AG04450 (cell line): Measurements from ENCODE around the gene ANP32B. TPM values are rescaled to one million over a fixed set of nuclear protein-coding genes. Genes with fewer than 3 reads are reported as not detected.
A peak's percentile ranks its signal among the peaks of the same experiment; 100 is the strongest.

ENCODE experiments used
- CTCF ChIA-PET: fragments of 300-600, 350-600 bp; formaldehyde crosslinking; extraction: SDS; loops from one replicate; lab custom pipeline; 2022; ENCODE audit warnings: antibody characterized with exemption, inconsistent platforms; lab: Charles Lee
- POLR2A ChIA-PET: fragments of 350-600 bp; formaldehyde crosslinking; extraction: SDS; loops from one replicate; lab custom pipeline; 2021; ENCODE audit warnings: antibody characterized with exemption, inconsistent platforms; lab: Yijun Ruan, JAX
- DNase-seq: peaks from one replicate; pipeline ENCODE4 v3.0.0-alpha.2; 2011; ENCODE audit warnings: low read depth, low spot score
- H3K27ac ChIP-seq: one replicate; pipeline ENCODE4 v1.5.1; 2012; ENCODE audit warnings: low read depth, low read length, control low read depth
- H3K27me3 ChIP-seq: one replicate; pipeline ENCODE4 v1.6.0; 2012; ENCODE audit warnings: low read length; ENCODE audit not compliant: control insufficient read depth, insufficient read depth
- H3K4me3 ChIP-seq: 2 replicates; pipeline ENCODE4 v1.5.1; 2011; ENCODE audit warnings: mild to moderate bottlenecking, low read depth, low read length, control low read depth
- H3K9me3 ChIP-seq: 2 replicates; pipeline ENCODE4 v1.5.1; 2012; ENCODE audit warnings: low read length; ENCODE audit not compliant: control insufficient read depth, insufficient read depth
- polyA plus RNA-seq: library from polyadenylated mRNA; depleted of rRNA; stranded (reverse); fragments of >200 nt; gene quantifications from 2 replicates; pipeline ENCODE4 v1.2.3, GENCODE V29; 2011
- TF ChIP-seq, protein P1 (sequence below): IDR thresholded peaks from 2 replicates; pipeline ENCODE4 v1.5.1; 2011; ENCODE audit warnings: low read depth, low read length, control low read depth, inconsistent platforms

The ANP32B gene
- polyA plus RNA-seq, 1 experiment: 59.0 TPM

DNA sequence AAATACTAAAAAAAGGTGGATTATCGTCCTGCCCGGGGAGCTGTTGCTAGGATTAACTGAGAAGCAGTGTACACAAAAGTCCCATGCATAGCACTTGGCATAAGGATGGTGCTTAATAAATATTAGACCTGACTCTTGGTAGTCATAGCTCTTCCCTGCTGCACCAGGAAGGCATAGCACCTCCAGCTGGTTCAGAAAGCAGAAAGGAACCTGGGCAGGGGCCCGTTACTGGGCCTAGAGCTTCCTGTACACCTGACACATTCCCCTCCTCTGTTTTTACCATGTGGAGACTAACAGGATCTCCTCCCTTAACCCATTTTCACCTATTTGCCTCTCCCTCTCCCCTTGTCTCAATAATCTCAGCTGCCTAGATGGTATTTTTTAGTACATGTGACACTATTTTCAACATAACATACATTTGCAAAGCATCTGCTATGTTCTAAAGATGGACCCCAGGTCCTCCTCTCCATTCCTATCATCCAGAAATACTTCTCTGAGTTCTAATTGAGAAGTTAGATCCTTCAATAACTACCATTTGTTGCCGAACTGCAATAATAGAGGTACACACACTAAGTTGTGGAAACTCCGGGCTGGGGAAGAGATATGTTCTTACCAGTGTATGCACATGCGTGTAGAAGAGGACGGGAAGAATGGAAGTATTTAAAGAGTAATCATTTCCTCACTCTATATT, 3.2 kb upstream of the ANP32B start:
- Histone ChIP-seq H3K27me3 (no peaks in the 10 kb centered on the region), H3K9me3 (no peaks in the 10 kb centered on the region), H3K27ac (no peak overlapping the region), H3K4me3 (no peak overlapping the region)
- CTCF ChIA-PET: interaction anchor here (0.9 to 6.8 kb wide), 2 partner anchors 20 to 57 kb away, joined by 3 to 40 read pairs; partner anchors contain the start of gene TRMO
- POLR2A ChIA-PET: no interaction called here
- no peak for DNase-seq
- TF ChIP-seq, protein P1, sequence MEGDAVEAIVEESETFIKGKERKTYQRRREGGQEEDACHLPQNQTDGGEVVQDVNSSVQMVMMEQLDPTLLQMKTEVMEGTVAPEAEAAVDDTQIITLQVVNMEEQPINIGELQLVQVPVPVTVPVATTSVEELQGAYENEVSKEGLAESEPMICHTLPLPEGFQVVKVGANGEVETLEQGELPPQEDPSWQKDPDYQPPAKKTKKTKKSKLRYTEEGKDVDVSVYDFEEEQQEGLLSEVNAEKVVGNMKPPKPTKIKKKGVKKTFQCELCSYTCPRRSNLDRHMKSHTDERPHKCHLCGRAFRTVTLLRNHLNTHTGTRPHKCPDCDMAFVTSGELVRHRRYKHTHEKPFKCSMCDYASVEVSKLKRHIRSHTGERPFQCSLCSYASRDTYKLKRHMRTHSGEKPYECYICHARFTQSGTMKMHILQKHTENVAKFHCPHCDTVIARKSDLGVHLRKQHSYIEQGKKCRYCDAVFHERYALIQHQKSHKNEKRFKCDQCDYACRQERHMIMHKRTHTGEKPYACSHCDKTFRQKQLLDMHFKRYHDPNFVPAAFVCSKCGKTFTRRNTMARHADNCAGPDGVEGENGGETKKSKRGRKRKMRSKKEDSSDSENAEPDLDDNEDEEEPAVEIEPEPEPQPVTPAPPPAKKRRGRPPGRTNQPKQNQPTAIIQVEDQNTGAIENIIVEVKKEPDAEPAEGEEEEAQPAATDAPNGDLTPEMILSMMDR: no peak

DNA sequence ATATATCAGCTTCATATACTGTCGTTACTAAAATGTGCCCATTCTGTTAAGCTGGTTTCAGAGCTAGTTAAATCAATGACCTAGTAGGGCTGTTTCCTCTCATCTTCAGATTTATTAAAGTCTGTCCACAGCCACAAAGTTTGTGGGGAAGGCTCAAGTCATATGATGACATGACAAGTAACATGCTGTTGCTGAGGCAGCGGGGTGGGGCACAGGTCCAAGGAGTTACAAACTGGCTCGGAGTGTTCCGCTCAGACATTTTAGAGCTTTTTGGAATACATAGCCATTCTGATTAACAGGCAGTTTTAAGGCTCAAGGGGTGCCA, 2.7 kb upstream of the ANP32B start:
- CTCF ChIA-PET: interaction anchor here (2.8 to 6.8 kb wide), 2 partner anchors 21 to 57 kb away, joined by 15 to 40 read pairs; partner anchors contain the start of gene TRMO
- no peak overlapping the region for H3K27ac ChIP-seq
- no peak for DNase-seq

DNA sequence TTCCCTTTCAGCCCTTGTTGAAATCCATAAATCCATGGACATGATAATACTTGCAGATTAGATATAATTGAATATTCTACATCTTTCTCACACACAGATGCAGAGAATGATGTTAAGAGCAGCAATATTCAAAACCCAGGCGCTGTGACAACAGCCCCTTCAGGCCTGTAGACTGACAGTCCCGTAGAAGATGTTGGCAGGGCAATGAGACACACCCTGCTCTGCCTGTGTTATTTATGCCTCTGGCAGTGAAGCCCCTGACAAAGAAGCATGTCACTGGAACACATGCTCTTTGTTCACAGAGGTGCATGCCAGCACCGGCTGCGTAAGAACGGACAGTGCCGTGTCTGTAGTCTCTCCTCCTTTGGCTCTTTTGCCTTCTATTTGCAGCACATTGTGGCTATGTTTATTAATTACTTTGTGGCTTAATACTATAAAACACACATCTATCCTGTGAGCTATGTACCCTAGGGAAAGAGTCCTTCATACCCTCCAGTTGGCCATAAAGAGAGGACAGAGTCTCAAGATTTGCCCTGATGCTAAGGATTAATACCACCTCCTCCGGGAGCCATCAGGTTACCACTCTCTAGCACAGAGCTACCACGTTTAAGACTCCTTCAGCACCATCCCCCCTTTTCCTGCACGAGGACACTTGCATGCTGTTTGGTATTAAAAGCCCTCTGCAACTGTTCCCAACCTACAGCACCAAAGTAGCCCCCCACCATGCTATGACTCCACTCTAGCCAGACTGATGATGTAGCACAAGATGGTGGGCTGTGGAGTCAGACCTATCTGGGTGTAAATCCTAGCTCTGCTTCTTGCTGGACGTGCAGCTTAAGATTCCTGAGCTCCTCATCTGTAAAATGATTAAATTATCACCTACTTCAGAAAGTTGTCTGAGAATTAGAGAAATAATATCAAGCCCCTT, 2.0 kb upstream of the ANP32B start:
- ChIA-PET CTCF (interaction anchor here (2.8 to 6.8 kb wide), 2 partner anchors 22 to 58 kb away, joined by 15 to 40 read pairs; partner anchors contain the start of gene TRMO), POLR2A (interaction anchor here (1.4 kb wide), 1 partner anchor 75 kb away, joined by 3 read pairs; no protein-coding TSS in a partner anchor)
- H3K9me3 ChIP-seq: peaks cover 3% of the 10 kb centered on the region; the same call in 1 of the 2 replicates
- TF ChIP-seq, protein P1: no peak
- no peak overlapping the region for H3K4me3 ChIP-seq
- no peak for DNase-seq
- no peak overlapping the region for H3K27ac ChIP-seq
- no peaks in the 10 kb centered on the region for H3K27me3 ChIP-seq

More for the DNA sequence above, 2.7 kb upstream of the ANP32B start:
- POLR2A ChIA-PET: no interaction called here
- TF ChIP-seq, protein P1: no peak
- no peak overlapping the region for H3K4me3 ChIP-seq
- H3K9me3 ChIP-seq: peaks cover 3% of the 10 kb centered on the region; the same call in 1 of the 2 replicates
- H3K27me3 ChIP-seq: no peaks in the 10 kb centered on the region

DNA sequence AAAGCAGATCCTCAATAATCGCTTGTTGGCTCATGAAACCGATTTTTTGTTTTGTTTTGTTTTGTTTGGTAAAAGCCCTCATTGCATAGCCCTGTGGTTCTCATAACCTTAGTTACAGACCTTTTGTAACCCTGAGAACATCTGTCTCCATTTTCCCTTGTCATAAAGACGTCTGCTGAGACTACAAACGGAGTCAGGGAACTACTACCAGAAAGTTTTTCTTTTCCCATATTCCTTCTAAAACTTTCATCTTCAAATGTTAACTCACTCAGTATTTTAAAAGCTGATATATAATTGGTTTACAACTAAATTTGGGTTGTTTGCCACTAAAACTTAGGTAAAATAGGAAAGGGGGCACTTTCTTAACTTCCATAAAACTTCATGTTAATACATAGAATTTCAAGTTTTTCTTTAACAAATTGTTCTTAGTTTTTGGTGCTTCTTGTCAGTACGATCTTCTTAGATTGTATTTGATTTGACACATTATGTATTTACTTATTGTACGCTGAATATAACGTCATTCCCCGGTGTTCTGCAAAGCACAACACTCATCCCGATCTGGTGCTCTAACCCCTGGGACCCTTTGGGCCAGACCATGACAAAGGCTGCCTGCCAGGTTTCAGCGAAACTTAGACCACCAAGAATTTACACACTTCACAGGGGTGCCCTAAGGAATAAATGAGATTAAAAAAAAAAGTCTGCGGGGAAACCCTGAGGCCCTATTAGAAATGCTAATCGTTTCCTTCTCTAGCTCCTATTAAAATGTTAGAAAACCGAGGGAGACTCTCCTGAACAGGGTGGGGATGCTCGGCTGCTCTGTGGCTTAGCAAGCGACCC, 1.1 kb upstream of the ANP32B start:
- peak overlapping the region; percentile 84 for H3K27ac ChIP-seq
- no peaks in the 10 kb centered on the region for H3K27me3 ChIP-seq
- H3K9me3 ChIP-seq: peaks cover 3% of the 10 kb centered on the region; the same call in 1 of the 2 replicates
- no peak for DNase-seq
- peak overlapping the region; percentile 69 for H3K4me3 ChIP-seq
- TF ChIP-seq, protein P1: no peak
- CTCF ChIA-PET: interaction anchor here (0.6 to 6.8 kb wide), 8 partner anchors 7 to 111 kb away, joined by 3 to 40 read pairs (median 4); partner anchors contain the start of gene TRMO
- POLR2A ChIA-PET: interaction anchor here (0.6 to 2.3 kb wide), 6 partner anchors 9 to 75 kb away, joined by 3 to 12 read pairs (median 4); partner anchors contain the start of genes NANS and TRMO
